ENCODE data around the gene ZDHHC1. TPM values are rescaled to one million over a fixed set of nuclear protein-coding genes. Genes with fewer than 3 reads are reported as not detected.

ZDHHC1 gene
- total RNA-seq, 1 donor from 2014 or later: 4.6 TPM

GRCh38 chr16:67397036-67397801 lies 19.1 kb downstream of the ZDHHC1 start:
- H3K27me3 Mint-ChIP-seq (ENCODE audit: unreplicated experiment): peaks cover 11% of the 10 kb centered on the region
- H3K36me3 Mint-ChIP-seq (ENCODE audit: unreplicated experiment): no peaks in the 10 kb centered on the region

GRCh38 chr16:67396159-67397035 lies 19.9 kb downstream of the ZDHHC1 start:
- peak; percentile 88 for DNase-seq
- Mint-ChIP-seq H3K36me3 (ENCODE audit: unreplicated experiment) (no peaks in the 10 kb centered on the region), H3K9me3 (ENCODE audit: unreplicated experiment) (peaks cover 2% of the 10 kb centered on the region), H3K27ac (ENCODE audit: unreplicated experiment) (peak overlapping the region; percentile 96), H3K4me3 (ENCODE audit: unreplicated experiment) (peak overlapping the region; percentile 75), H3K27me3 (ENCODE audit: unreplicated experiment) (peaks cover 11% of the 10 kb centered on the region), H3K4me1 (ENCODE audit: low read depth, unreplicated experiment) (peaks cover 15% of the 10 kb centered on the region)
- TF ChIP-seq CTCF (IDR thresholded peaks at IDR 0.05; ENCODE audit: partially characterized antibody, unreplicated experiment): no peak

More at GRCh38 chr16:67397036-67397801, 19.1 kb downstream of the ZDHHC1 start:
- peaks cover 13% of the 10 kb centered on the region for H3K4me1 Mint-ChIP-seq (ENCODE audit: low read depth, unreplicated experiment)
- TF ChIP-seq CTCF (IDR thresholded peaks at IDR 0.05; ENCODE audit: partially characterized antibody, unreplicated experiment): no peak
- H3K27ac Mint-ChIP-seq (ENCODE audit: unreplicated experiment): peak overlapping the region; percentile 70
- DNase-seq: no peak
- peaks cover 4% of the 10 kb centered on the region for H3K9me3 Mint-ChIP-seq (ENCODE audit: unreplicated experiment)
- H3K4me3 Mint-ChIP-seq (ENCODE audit: unreplicated experiment): peak overlapping the region; percentile 73

- Mint-ChIP-seq H3K27ac (ENCODE audit: unreplicated experiment) (peak overlapping the region; percentile 96), H3K4me3 (ENCODE audit: unreplicated experiment) (peak overlapping the region; percentile 75), H3K4me1 (ENCODE audit: low read depth, unreplicated experiment) (peaks cover 15% of the 10 kb centered on the region), H3K9me3 (ENCODE audit: unreplicated experiment) (peaks cover 2% of the 10 kb centered on the region), H3K36me3 (ENCODE audit: unreplicated experiment) (no peaks in the 10 kb centered on the region), H3K27me3 (ENCODE audit: unreplicated experiment) (peaks cover 14% of the 10 kb centered on the region)
- DNase-seq: peak; percentile 82
- no peak for TF ChIP-seq CTCF (IDR thresholded peaks at IDR 0.05; ENCODE audit: partially characterized antibody, unreplicated experiment)
Measured at GRCh38 chr16:67395458-67396158, 20.7 kb downstream of the ZDHHC1 start.

- TF ChIP-seq CTCF (IDR thresholded peaks at IDR 0.05; ENCODE audit: partially characterized antibody, unreplicated experiment): no peak
- peak overlapping the region; percentile 75 for H3K4me3 Mint-ChIP-seq (ENCODE audit: unreplicated experiment)
- DNase-seq: no peak
- peak overlapping the region; percentile 96 for H3K27ac Mint-ChIP-seq (ENCODE audit: unreplicated experiment)
- peaks cover 15% of the 10 kb centered on the region for H3K4me1 Mint-ChIP-seq (ENCODE audit: low read depth, unreplicated experiment)
- H3K9me3 Mint-ChIP-seq (ENCODE audit: unreplicated experiment): peaks cover 2% of the 10 kb centered on the region
- H3K27me3 Mint-ChIP-seq (ENCODE audit: unreplicated experiment): peaks cover 15% of the 10 kb centered on the region
- no peaks in the 10 kb centered on the region for H3K36me3 Mint-ChIP-seq (ENCODE audit: unreplicated experiment)
Measured at GRCh38 chr16:67395105-67395457, 21.2 kb downstream of the ZDHHC1 start.
